IMR-90 (cell line): ENCODE measurements around the gene HS3ST5. TPM values are rescaled to one million over a fixed set of nuclear protein-coding genes. Genes with fewer than 3 reads are reported as not detected.

ENCODE experiments used
- ATAC-seq: fragments of 200-7000 bp; cut with Tn5 transposase; 2 replicates; pipeline ENCODE4 v1.9.1; 2020; ENCODE audit warnings: low read depth, mild to moderate bottlenecking, moderate library complexity
- BruUV-seq: library from RNA; stranded (reverse); fragments of 400-500 nt; replicated peaks from 2 replicates; lab custom pipeline; 2021; lab: Mats Ljungman, UMichigan
- CTCF ChIA-PET: fragments of 300-600 bp; formaldehyde crosslinking; extraction: SDS; loops from one replicate; lab custom pipeline; 2021; ENCODE audit warnings: antibody characterized with exemption; lab: Yijun Ruan, JAX
- POLR2A ChIA-PET: fragments of 300-600 bp; sonication (Branson Sonifier 250); formaldehyde crosslinking; loops from one replicate; lab custom pipeline; 2022; ENCODE audit warnings: antibody characterized with exemption; ENCODE audit not compliant: unreplicated experiment; lab: Charles Lee
- DNase-seq: peaks from one replicate; pipeline ENCODE4 v3.0.0; 2013
- H2AFZ ChIP-seq: replicated peaks from 2 replicates; pipeline ENCODE3; 2013; ENCODE audit warnings: low read length, mild to moderate bottlenecking; ENCODE audit not compliant: poor library complexity
- H2AK5ac ChIP-seq: 2 replicates; pipeline ENCODE4 v1.6.1; 2013; ENCODE audit warnings: low read depth, low read length, inconsistent platforms
- H2AK9ac ChIP-seq: replicated peaks from 2 replicates; pipeline ENCODE3; 2013; ENCODE audit warnings: mild to moderate bottlenecking, low read depth, low read length, moderate library complexity; ENCODE audit not compliant: poor library complexity
- H2BK120ac ChIP-seq: 2 replicates; pipeline ENCODE4 v1.6.1; 2013; ENCODE audit warnings: low read depth, low read length, inconsistent platforms
- H2BK15ac ChIP-seq: 3 replicates; pipeline ENCODE4 v1.6.1; 2013; ENCODE audit warnings: low read depth, low read length, inconsistent platforms
- H2BK20ac ChIP-seq: 2 replicates; pipeline ENCODE4 v1.6.1; 2013; ENCODE audit warnings: low read depth, mild to moderate bottlenecking, inconsistent platforms, low read length, moderate library complexity
- H2BK5ac ChIP-seq: 2 replicates; pipeline ENCODE4 v1.6.1; 2013; ENCODE audit warnings: mild to moderate bottlenecking, low read depth, low read length, inconsistent platforms; ENCODE audit not compliant: poor library complexity, severe bottlenecking
- H3K14ac ChIP-seq: replicated peaks from 2 replicates; pipeline ENCODE4 v1.6.1; 2013; ENCODE audit warnings: low read depth, low read length, inconsistent platforms
- H3K18ac ChIP-seq: 2 replicates; pipeline ENCODE4 v1.6.1; 2013; ENCODE audit warnings: low read depth, low read length, control low read depth
- H3K23ac ChIP-seq: 2 replicates; pipeline ENCODE4 v1.6.1; 2013; ENCODE audit warnings: low read depth, low read length, inconsistent platforms
- H3K27ac ChIP-seq: 2 replicates; pipeline ENCODE4 v1.5.1; 2013; ENCODE audit warnings: mild to moderate bottlenecking, control low read depth, low read length; ENCODE audit not compliant: insufficient read depth
- H3K27me3 ChIP-seq: 2 replicates; pipeline ENCODE4 v1.6.1; 2013; ENCODE audit warnings: low read length; ENCODE audit not compliant: control insufficient read depth, insufficient read depth
- H3K36me3 ChIP-seq: 2 replicates; pipeline ENCODE4 v1.6.1; 2013; ENCODE audit warnings: low read length, mixed read lengths; ENCODE audit not compliant: control insufficient read depth, insufficient read depth
- H3K4ac ChIP-seq: 2 replicates; pipeline ENCODE4 v1.6.1; 2013; ENCODE audit warnings: low read depth, low read length, inconsistent platforms
- H3K4me1 ChIP-seq: 2 replicates; pipeline ENCODE4 v1.6.1; 2013; ENCODE audit warnings: low read length, mixed read lengths; ENCODE audit not compliant: control insufficient read depth, insufficient read depth
- H3K4me2 ChIP-seq: 2 replicates; pipeline ENCODE4 v1.6.1; 2013; ENCODE audit warnings: low read depth, mild to moderate bottlenecking, control low read depth, low read length, moderate library complexity
- H3K4me3 ChIP-seq: 2 replicates; pipeline ENCODE4 v1.5.1; 2013; ENCODE audit warnings: low read depth, mild to moderate bottlenecking, control low read depth, low read length, moderate library complexity; ENCODE audit not compliant: insufficient read depth
- H3K56ac ChIP-seq: 2 replicates; pipeline ENCODE4 v1.6.1; 2013; ENCODE audit warnings: low read length, inconsistent platforms; ENCODE audit not compliant: insufficient read depth; ENCODE audit errors: extremely low read depth
- H3K79me1 ChIP-seq, 2 experiments: 2 replicates each; pipeline ENCODE4 v1.6.1; 2013; ENCODE audit warnings: low read length in 2 of 2, inconsistent platforms in 1 of 2, low read depth in 1 of 2
- H3K9ac ChIP-seq: 2 replicates; pipeline ENCODE4 v1.6.1; 2013; ENCODE audit warnings: low read depth, low read length, control low read depth
- H3K9me1 ChIP-seq: 2 replicates; pipeline ENCODE4 v1.6.1; 2013; ENCODE audit warnings: low read length, inconsistent platforms; ENCODE audit not compliant: insufficient read depth
- H3K9me3 ChIP-seq: 2 replicates; pipeline ENCODE4 v1.6.1; 2013; ENCODE audit warnings: low read length; ENCODE audit not compliant: control insufficient read depth, insufficient read depth
- H4K20me1 ChIP-seq: 2 replicates; pipeline ENCODE4 v1.6.1; 2013; ENCODE audit warnings: low read length, inconsistent platforms; ENCODE audit not compliant: insufficient read depth
- H4K5ac ChIP-seq: 2 replicates; pipeline ENCODE4 v1.6.1; 2013; ENCODE audit warnings: mild to moderate bottlenecking, low read depth, low read length, control low read depth
- H4K8ac ChIP-seq, 2 experiments: 2 replicates each; pipeline ENCODE4 v1.6.1; 2013; ENCODE audit warnings: low read depth in 2 of 2, low read length in 2 of 2, control low read depth in 1 of 2, inconsistent platforms in 1 of 2
- H4K91ac ChIP-seq: 2 replicates; pipeline ENCODE4 v1.6.1; 2013; ENCODE audit warnings: low read depth, low read length, inconsistent platforms; ENCODE audit not compliant: insufficient read depth
- BHLHE40 ChIP-seq: fragments of 150-350 bp; IDR thresholded peaks from 2 replicates; pipeline ENCODE4 v1.6.1; 2016; ENCODE audit warnings: mild to moderate bottlenecking, low read depth, low read length
- CEBPB ChIP-seq: IDR thresholded peaks from 2 replicates; pipeline ENCODE4 v1.6.1; 2012; ENCODE audit warnings: low read depth, low read length, improper control_type of control experiment
- NFE2L2 ChIP-seq: fragments of 150-350 bp; IDR thresholded peaks from 2 replicates; pipeline ENCODE4 v1.6.1; 2016; ENCODE audit warnings: low read depth, mild to moderate bottlenecking, low read length
- dilution Hi-C: fragments of 300-500 bp; cut with HindIII; formaldehyde crosslinking; loops from one replicate; pipeline ENCODE4 v1.14.3; 2018; ENCODE audit warnings: low sequenced_read_pairs; ENCODE audit not compliant: unreplicated experiment
- in situ Hi-C: fragments of 300-500 bp; cut with MboI; formaldehyde crosslinking; loops from 3 replicates; pipeline ENCODE4 v1.14.3; 2019; ENCODE audit warnings: low sequenced_read_pairs, inconsistent platforms, mixed read lengths
- intact Hi-C: fragments of 100-400 bp; cut with micrococcal nuclease; formaldehyde crosslinking; loops from 2 replicates; pipeline ENCODE4 v1.10.0; 2022
- polyA plus RNA-seq, 3 experiments: library from polyadenylated mRNA; depleted of rRNA; stranded (reverse); fragments of >200 nt; gene quantifications; 2 replicates each; pipeline ENCODE4 v1.2.3, GENCODE V29; 2012; ENCODE audit warnings: low replicate concordance in 1 of 3
- total RNA-seq: library from RNA; depleted of rRNA; stranded (reverse); fragments of >200 nt; gene quantifications from 2 replicates; pipeline ENCODE4 v1.2.3, GENCODE V29; 2012

The HS3ST5 gene
- total and polyA plus RNA-seq, 2 of the 4 experiments (the other 2 are of a cell fraction) = not detected

DNA sequence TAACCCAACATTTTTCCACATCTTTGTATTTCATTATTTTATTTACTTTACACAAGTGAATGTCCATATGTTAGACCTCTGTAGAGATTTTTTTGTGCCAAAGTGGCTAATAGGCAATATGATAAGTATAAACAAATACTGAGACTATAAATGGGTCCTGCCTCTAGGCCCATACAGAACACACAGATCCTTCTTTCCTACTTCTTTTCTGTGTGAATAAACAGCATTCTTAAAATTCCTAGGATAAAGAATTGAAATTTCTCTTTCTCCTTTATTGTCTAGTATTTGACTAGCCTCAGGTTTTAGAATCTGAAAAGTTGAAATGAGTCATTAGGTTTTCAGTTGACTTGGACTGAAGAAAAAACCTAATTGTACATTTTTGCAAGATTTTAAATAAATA, 46.3 kb upstream of the HS3ST5 start:
- Histone ChIP-seq H3K4ac (no peak overlapping the region), H3K56ac (no peak overlapping the region), H3K14ac (no peak overlapping the region), H4K20me1 (no peaks in the 10 kb centered on the region), H3K36me3 (no peaks in the 10 kb centered on the region), H3K79me1 (no peaks in the 10 kb centered on the region), H2BK5ac (no peak overlapping the region), H3K4me1 (no peaks in the 10 kb centered on the region), H4K5ac (no peak overlapping the region), H4K91ac (no peak overlapping the region), H2BK15ac (no peak overlapping the region), H3K9me3 (no peaks in the 10 kb centered on the region), H2AFZ (no peak overlapping the region), H3K9me1 (no peaks in the 10 kb centered on the region), H3K4me2 (no peak overlapping the region), H3K4me3 (no peak overlapping the region), H2AK9ac (no peak overlapping the region), H2BK20ac (no peak overlapping the region), H3K23ac (no peak overlapping the region), H2BK120ac (no peak overlapping the region), H2AK5ac (no peak overlapping the region), H3K18ac (no peak overlapping the region), H4K8ac (no peak overlapping the region), H3K27me3 (no peaks in the 10 kb centered on the region), H3K9ac (no peak overlapping the region), H3K27ac (no peak overlapping the region)
- DNase-seq (no peak), ATAC-seq (no peak)
- TF ChIP-seq NFE2L2 (no peak), CEBPB (no peak), BHLHE40 (no peak)
- in situ Hi-C loops = no loop called here
- dilution Hi-C loops = no loop called here
- BruUV-seq = no TSS peak
- POLR2A ChIA-PET = no interaction called here
- intact Hi-C loops = no loop called here
- CTCF ChIA-PET = no interaction called here
